Activated naive CD4-positive, alpha-beta T cell treated with anti-CD3 and anti-CD28 coated beads, Interleukin-2, amount 50 U/mL, for 16 hours (primary cell): ENCODE measurements around the gene MLXIP.

Experiments used
- DNase-seq: peaks from one replicate; pipeline ENCODE4 v3.0.0-alpha.2; 2020

Gene MLXIP

DNA sequence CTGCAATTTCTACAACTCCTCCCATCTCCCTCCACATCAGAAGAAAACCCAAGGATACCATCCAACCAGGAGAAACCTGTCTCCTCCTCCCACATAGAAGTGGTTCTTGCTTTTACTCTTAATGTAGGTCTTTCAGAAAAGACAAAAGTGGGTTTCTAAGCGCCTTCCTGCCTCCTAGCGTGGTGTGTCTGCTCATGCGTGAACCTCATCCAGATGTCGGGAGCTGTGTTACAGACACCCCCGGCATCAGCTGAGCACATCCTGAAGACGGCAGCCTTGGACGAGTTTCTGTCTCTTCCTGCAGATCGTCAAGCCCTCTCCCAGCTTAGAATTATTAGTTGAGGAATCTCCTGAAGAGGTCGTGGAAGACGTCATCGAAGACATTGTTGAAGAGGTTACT lies 113.9 kb downstream of the MLXIP start:
- no peak for DNase-seq

- DNase-seq = no peak
These were observed 116.2 kb downstream of the MLXIP start for GRCh38 chr12:122194804-122195203.

DNA sequence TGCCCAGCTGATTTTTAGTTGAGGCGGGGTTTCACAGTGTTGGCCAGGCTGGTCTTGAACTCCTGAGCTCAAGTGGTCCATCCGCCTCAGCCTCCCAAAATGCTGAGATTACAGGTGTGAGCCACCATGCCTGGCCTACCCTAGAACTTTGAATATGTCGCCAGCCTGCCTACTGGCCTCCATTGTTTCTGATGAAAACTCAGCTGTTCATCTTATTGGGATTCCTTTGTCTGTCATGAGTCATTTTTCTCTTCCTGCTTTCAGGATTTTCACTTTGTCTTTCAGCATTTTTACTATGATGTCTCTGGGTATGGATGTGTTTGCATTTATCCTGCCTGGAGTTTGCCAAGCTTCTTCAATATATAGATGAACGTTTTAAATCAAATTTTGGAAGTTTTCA lies 116.8 kb downstream of the MLXIP start:
- no peak for DNase-seq
